Thoracic aorta (tissue), 2 donors: Measurements from ENCODE around the gene ERVMER34-1. TPM values are rescaled to one million over a fixed set of nuclear protein-coding genes. Genes with fewer than 3 reads are reported as not detected.

ENCODE experiments used
- ATAC-seq: fragments of 150-250 bp; one replicate; pipeline ENCODE4 v1.8.0; 2017; ENCODE audit warnings: low read depth; ENCODE audit not compliant: insufficient number of reproducible peaks, low FRiP score
- DNase-seq: peaks from one replicate; pipeline ENCODE4 v3.0.0-alpha.2; 2020; ENCODE audit warnings: low spot score
- H3K27ac ChIP-seq, 2 donors: fragments of 200-600 bp; sonication (generic); 1 replicate in 1 of 2; 2 replicates in 1 of 2; pipeline ENCODE4 v1.5.1; 2016; ENCODE audit warnings: mild to moderate bottlenecking in 2 of 2, moderate library complexity in 2 of 2
- H3K27me3 ChIP-seq: fragments of 200-600 bp; sonication (generic); replicated peaks from 2 replicates; pipeline ENCODE4 v1.6.0; 2016; ENCODE audit warnings: mild to moderate bottlenecking; ENCODE audit not compliant: insufficient read depth
- H3K36me3 ChIP-seq: fragments of 200-600 bp; sonication (generic); one replicate; pipeline ENCODE4 v1.5.1; 2016
- H3K4me1 ChIP-seq, 2 donors: fragments of 200-600 bp; sonication (generic); 1 replicate in 1 of 2; 2 replicates in 1 of 2; pipeline versions ENCODE4 v1.5.1 to v1.6.0; 2016; ENCODE audit warnings: low read depth in 2 of 2, mild to moderate bottlenecking in 1 of 2; ENCODE audit not compliant: control insufficient read depth in 1 of 2
- H3K4me3 ChIP-seq: fragments of 200-600 bp; sonication (generic); 2 replicates; pipeline ENCODE4 v1.5.1; 2016; ENCODE audit warnings: mild to moderate bottlenecking
- H3K9me3 ChIP-seq: fragments of 200-600 bp; sonication (generic); 2 replicates; pipeline ENCODE4 v1.5.1; 2016
- CTCF ChIP-seq: fragments of 200-600 bp; sonication (generic); IDR thresholded peaks from one replicate; pipeline ENCODE4 v1.5.1; 2019; ENCODE audit warnings: antibody characterized with exemption
- total RNA-seq, 2 donors: library from RNA; depleted of rRNA; stranded (reverse); fragments of >200 nt; gene quantifications; one replicate each; pipeline versions ENCODE4 v1.1.0 to v1.2.3, GENCODE V29; 2016

ERVMER34-1 gene
- total RNA-seq, 2 donors from 2014 or later = not detected

- TF ChIP-seq CTCF = no peak
- ATAC-seq = no peak
- no peak for DNase-seq
- Histone ChIP-seq H3K4me1 (peaks cover 12 to 17% of the 10 kb centered on the region in 2 donors), H3K36me3 (no peaks in the 10 kb centered on the region), H3K9me3 (no peaks in the 10 kb centered on the region), H3K27ac (no peak overlapping the region), H3K4me3 (no peak overlapping the region), H3K27me3 (no peaks in the 10 kb centered on the region)
These were observed 42.1 kb downstream of the ERVMER34-1 start for GRCh38 chr4:52709155-52709554.

GRCh38 chr4:52704661-52705060 lies 46.6 kb downstream of the ERVMER34-1 start:
- H3K4me3 ChIP-seq = no peak overlapping the region
- H3K9me3 ChIP-seq = no peaks in the 10 kb centered on the region
- H3K36me3 ChIP-seq = no peaks in the 10 kb centered on the region
- DNase-seq = no peak
- H3K27me3 ChIP-seq = no peaks in the 10 kb centered on the region
- TF ChIP-seq CTCF = no peak
- H3K4me1 ChIP-seq = peaks cover 5 to 13% of the 10 kb centered on the region in 2 donors
- no peak overlapping the region for H3K27ac ChIP-seq
- no peak for ATAC-seq

- ATAC-seq = no peak
- no peaks in the 10 kb centered on the region for H3K9me3 ChIP-seq
- H3K4me3 ChIP-seq = no peak overlapping the region
- no peak overlapping the region for H3K27ac ChIP-seq
- H3K27me3 ChIP-seq = no peaks in the 10 kb centered on the region
- H3K4me1 ChIP-seq = peaks cover 5 to 13% of the 10 kb centered on the region in 2 donors
- DNase-seq = no peak
- no peaks in the 10 kb centered on the region for H3K36me3 ChIP-seq
- TF ChIP-seq CTCF = no peak
These were observed 47.1 kb downstream of the ERVMER34-1 start for GRCh38 chr4:52704133-52704532.

GRCh38 chr4:52701207-52701606 lies 50.0 kb downstream of the ERVMER34-1 start:
- no peaks in the 10 kb centered on the region for H3K9me3 ChIP-seq
- no peak overlapping the region for H3K27ac ChIP-seq
- no peak for ATAC-seq
- DNase-seq = no peak
- no peak for TF ChIP-seq CTCF
- H3K36me3 ChIP-seq = no peaks in the 10 kb centered on the region
- no peak overlapping the region for H3K4me3 ChIP-seq
- H3K4me1 ChIP-seq = peaks cover 5 to 16% of the 10 kb centered on the region in 2 donors
- H3K27me3 ChIP-seq = no peaks in the 10 kb centered on the region

- DNase-seq (no peak), ATAC-seq (no peak)
- H3K4me3 ChIP-seq = no peak overlapping the region
- H3K27ac ChIP-seq = no peak overlapping the region
- no peaks in the 10 kb centered on the region for H3K27me3 ChIP-seq
- no peaks in the 10 kb centered on the region for H3K36me3 ChIP-seq
- no peak for TF ChIP-seq CTCF
- peaks cover 15% of the 10 kb centered on the region for H3K9me3 ChIP-seq
- H3K4me1 ChIP-seq = peaks cover 0 to 4% of the 10 kb centered on the region in 2 donors
These were observed 56.3 kb downstream of the ERVMER34-1 start for GRCh38 chr4:52694936-52695335.
